ENCODE measurements around the gene PSMC2.

PSMC2 gene

GRCh38 chr7:103347507-103348267, at the start of gene PSMC2:
Gene PSMC2, plus strand, starts transcription at chr7:103347643. Its CDS starts 69 bp downstream, at chr7:103347712.
- peak; percentile 74 for DNase-seq

DNA sequence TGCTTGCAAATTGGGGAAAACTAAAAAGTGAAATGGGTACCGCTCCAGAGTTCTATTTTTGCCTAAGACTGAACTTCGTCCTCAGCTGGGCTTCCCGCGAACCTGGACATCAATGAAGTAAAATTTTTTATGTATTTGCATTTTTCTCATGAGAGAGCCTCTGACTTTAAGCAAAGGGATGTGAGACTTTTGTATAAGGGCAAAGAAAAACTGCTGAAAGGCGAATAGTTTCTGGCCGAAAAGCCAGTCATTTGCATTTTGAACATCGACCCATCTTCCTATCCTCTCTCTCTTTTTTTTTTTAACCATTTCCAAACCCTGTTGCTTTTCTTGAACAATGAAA, 49.6 kb upstream of the PSMC2 start:
- no peak for DNase-seq

GRCh38 chr7:103299660-103300059, 47.8 kb upstream of the PSMC2 start:
- DNase-seq: no peak

GRCh38 chr7:103301441-103301840, 46.0 kb upstream of the PSMC2 start:
- DNase-seq: no peak

DNA sequence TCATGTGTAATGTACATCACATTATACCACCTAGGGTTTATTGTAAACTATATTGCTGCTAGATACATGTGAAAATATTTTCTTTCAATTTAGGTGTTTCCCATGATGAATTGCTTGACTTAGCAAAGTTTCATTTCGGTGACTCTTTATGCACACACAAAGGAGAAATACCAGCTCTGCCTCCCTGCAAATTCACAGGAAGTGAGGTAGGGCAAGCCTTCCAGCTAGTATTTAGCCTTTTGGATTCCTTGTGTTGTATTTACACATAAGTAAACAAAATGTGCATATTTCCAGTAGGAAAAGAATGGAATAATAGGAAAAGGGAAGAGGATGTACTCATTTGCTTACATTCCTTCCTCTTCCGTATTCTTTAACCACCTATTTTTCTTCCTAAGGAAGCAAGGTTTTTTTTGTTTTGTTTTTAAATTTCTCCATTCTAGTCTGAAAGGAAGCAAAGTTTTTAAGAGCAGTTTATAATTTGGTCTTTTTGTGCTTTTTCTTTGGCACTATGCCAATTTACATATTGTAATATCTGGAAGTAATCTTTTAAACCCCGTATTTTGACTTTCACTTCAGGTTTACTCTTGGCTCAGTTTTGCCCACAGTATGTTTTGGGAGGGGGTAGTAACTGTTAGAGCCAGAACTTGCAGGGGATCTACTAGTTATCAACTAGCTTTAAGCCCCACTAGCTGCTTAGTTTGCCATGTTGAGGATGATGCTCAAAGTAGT, 39.8 kb upstream of the PSMC2 start:
- DNase-seq: no peak

- DNase-seq: no peak
Observed at GRCh38 chr7:103314852-103315251, 32.6 kb upstream of the PSMC2 start.

DNA sequence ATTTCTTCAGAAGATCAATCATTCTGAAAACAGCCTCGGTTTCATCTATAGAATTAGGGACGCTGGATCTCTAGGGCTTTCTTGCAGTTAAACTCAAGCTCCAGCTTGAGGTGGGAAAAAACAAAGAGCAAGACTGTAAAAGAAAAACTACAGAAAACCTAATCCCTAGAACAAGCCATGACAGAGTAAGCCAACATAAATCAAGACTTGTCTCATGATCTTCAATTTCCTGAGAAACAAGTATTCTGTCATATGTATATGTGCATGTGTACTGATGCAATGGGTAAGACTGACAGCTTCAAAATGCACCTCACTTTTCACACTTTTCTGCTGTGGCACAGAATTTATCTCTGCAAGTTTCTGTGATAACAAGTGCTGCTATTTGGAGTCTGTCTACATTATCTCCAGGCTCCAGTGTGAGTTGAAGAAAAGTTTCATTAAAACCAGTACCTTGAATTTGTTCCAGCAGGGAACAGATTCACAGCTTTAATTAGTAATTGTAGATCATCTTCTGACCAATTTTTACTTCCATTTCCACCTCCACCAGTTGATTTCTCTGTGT, 31.0 kb upstream of the PSMC2 start:
- DNase-seq: no peak

GRCh38 chr7:103317009-103317408, 30.4 kb upstream of the PSMC2 start:
- DNase-seq: no peak

DNA sequence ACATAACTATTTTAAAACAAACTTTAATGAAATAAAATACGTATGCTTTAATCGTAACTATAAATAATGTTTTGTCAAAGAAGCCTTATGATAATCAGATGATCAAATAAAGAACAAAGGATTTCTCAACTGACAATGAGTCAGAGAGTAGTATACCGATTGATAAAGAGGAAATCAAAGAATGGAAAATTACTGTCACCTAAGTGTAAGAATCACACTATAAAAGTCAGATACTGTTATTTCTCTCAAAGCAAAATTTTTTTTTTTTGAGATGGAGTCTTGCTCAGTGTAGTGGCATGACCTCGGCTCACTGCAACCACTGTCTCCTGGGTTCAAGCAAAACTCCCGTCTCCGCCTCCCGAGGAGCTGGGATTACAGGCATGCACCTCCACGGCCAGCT, 21.7 kb upstream of the PSMC2 start:
- DNase-seq: no peak

DNA sequence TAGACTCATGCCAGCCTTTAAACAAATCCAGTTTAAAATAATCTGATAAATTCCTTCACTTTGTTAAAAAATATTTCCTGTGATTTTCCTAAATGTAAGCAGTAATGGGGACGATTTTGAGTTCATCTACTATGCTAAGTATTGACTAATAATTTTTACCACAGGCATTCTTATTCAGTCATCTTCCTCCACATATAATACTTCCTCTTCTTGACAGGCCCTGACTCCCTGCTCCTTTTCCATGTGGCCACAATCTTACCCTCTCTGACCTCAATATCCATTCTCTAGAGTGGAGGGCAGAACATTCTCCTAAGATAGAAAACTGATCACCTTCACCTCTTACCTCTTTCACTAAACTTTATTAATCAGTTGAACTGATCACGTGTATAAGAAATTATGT, 10.7 kb upstream of the PSMC2 start:
- DNase-seq: no peak

DNA sequence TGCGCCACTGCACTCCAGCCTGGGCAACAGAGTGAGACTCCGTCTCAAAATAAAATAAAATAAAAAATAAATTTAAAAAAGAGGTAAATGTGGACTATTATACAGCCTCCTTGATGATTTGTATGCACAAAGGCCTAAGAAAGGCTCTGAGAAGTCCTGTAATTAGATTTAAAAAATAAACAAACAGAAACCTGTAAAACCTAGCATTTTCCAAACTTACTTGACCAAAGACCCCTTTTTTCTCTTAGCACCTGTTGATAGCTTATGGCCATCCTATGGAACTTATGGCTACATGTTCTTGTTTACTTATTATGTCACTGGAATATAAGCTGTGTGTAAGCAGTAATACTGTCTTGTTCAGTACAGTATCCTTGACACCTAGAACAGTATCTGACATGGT, 8.6 kb upstream of the PSMC2 start:
- no peak for DNase-seq

- DNase-seq: no peak
Observed at GRCh38 chr7:103341466-103341865, 6.0 kb upstream of the PSMC2 start.

DNA sequence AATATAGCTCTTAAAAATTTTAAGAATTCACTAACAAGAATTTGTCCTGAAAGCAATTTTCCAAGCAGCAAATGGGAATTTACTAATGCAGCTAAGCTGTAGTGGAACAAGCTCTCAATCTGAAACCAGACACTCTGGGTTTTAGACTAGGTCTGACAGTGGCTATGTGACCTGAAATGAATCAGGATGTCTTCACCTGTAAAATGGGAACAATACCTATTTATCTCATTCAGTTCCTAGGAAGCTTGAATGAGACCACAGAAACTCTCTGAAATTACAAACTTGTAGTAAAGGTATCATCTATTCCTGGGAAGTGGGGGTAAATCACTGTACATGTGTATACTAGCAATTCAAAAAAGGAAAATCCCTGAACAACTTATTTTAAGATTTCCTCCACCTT, 4.1 kb upstream of the PSMC2 start:
- no peak for DNase-seq

DNA sequence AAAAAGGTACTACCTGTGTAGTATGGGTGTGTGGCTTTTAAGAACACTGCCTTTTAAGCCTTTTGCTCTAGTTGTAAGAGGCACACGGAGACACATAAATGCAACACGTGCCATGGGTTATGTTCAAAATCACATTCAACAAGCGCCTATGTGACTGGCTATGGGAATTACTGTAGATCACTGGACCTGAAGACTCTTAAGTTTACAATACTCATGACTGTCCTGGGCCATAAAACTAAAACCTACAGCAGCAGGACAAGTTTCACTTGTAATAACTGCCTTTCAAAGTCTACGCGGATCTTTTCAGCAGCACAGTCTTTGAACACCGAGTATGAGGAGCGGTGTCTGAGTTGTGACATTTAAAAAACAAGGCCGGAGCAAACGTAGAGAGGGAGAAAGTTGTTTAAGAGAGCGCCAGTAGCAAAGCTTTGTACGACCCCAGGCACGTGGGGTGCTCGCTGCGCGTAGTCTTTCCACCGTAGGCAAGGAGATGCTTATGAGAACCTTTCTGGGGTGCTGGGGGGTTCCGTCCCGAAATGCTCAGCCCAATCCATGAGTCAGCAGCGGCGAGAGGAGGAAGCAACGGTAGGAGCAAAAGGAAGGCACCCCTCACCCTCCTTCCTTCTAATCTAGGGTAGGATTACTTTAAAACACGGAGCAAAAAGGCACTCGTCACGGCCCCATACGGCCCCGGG, 3.5 kb upstream of the PSMC2 start:
- peak; percentile 18 for DNase-seq

DNA sequence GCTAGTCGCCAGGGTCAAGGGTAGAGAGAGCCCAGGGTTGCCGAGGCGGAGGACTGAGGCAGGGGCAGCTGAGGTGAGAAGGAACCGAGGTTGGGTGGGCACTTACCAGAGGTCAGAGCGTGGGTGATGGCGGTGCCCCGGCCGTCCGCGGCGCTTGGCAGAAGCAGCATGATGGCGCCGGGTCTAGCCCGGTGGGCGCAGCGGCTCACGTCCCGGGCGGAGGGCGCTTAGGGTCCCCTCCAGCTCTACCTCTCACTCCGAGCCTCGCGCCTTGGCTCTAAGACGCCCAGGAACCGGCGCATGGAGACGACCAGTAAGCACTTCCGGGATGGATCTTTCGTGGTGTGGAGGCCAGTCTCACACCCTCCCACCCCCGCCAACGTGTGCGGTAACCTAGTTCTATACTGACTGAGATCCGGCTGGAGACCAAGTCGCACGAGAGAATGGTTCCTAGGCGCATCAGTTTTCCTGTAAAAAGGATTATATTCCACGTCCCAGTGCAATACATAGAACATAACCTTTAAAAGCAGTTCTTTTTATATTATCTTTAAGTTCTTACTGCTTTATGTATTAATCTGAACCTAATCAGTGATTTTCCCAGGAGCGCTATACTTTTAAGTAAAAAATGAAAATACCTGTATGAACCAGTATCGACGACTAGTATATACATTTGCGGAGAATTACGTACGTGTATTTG, 2.8 kb upstream of the PSMC2 start, which contains the start of gene DNAJC2:
Gene DNAJC2, minus strand, starts transcription at position 315 of the 697 bp plus-strand sequence. Its CDS starts 145 bp downstream, at position 170.
- peak; percentile 82 for DNase-seq

GRCh38 chr7:103346396-103346795, 1.0 kb upstream of the PSMC2 start:
- DNase-seq: no peak

- no peak for DNase-seq
Observed at GRCh38 chr7:103348452-103348851, 1.0 kb downstream of the PSMC2 start.

DNA sequence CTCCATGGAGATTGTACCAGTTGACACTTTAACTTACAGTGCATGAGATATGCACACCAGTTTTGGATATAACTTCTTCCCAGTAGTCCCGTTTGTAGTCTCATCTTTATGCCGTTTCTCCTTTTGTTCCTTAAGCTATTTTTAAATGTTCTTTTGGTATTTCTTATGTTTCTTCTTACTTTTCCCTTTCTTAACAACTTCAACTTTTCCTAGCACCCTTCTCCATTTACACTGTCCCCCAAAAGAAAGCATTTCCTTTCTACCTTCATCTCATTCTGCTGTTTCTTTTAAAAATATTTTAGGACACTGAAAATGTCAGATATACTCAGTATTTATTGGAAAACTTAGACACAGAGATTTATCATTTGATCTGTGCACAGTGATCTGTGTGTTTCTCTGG, 1.5 kb downstream of the PSMC2 start:
- DNase-seq: no peak

DNA sequence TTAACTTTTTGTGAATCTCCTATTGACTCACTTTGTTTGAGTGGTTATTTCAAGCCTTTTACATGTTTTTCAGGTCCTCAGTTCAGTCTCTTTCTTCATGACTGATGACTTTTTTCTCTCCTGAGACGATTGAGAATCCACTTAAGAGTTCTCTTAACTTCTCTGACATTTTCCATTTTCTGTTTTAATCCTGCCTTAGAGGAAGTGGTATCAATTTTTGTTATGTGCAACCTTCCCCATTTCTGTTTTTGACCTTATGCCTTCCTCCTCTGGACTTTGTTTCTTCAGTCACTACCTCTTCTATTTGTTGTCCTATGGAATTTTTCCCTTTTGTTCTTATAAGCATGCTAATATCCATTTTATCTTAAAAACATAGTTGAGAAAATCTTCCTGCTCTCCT, 2.4 kb downstream of the PSMC2 start:
- DNase-seq: no peak

- DNase-seq: no peak
Observed at GRCh38 chr7:103369432-103369831, 22.0 kb downstream of the PSMC2 start.

GRCh38 chr7:103373866-103374643, 26.6 kb downstream of the PSMC2 start:
- DNase-seq: no peak
